ENCODE measurements around the gene FTL. TPM values are rescaled to one million over a fixed set of nuclear protein-coding genes. Genes with fewer than 3 reads are reported as not detected.

The FTL gene
- total RNA-seq, 6 experiments from 2014 or later: 2,438 to 4,450 (median 3,824) TPM

GRCh38 chr19:48988860-48989259, 23.8 kb downstream of the FTL start:
- no peak for DNase-seq
- H3K27me3 Mint-ChIP-seq (ENCODE audit: insufficient read depth): peaks cover 2% of the 10 kb centered on the region; the same call in 1 of the 2 replicates
- no peak overlapping the region for H3K27ac Mint-ChIP-seq
- no peak overlapping the region for H3K4me3 Mint-ChIP-seq
- TF ChIP-seq CTCF (IDR thresholded peaks at IDR 0.05): no peak
- no peaks in the 10 kb centered on the region for H3K9me3 Mint-ChIP-seq
- H3K36me3 Mint-ChIP-seq (ENCODE audit: low read depth): peaks cover 29% of the 10 kb centered on the region
- H3K4me1 Mint-ChIP-seq (ENCODE audit: low read depth): peaks cover 13% of the 10 kb centered on the region

- Mint-ChIP-seq H3K4me1 (ENCODE audit: low read depth) (peaks cover 23% of the 10 kb centered on the region), H3K4me3 (no peak overlapping the region), H3K36me3 (ENCODE audit: low read depth) (peaks cover 34% of the 10 kb centered on the region), H3K9me3 (no peaks in the 10 kb centered on the region), H3K27me3 (ENCODE audit: insufficient read depth) (peaks cover 2% of the 10 kb centered on the region; the same call in 1 of the 2 replicates), H3K27ac (peak overlapping the region; percentile 28; the same call in 1 of the 2 replicates)
- TF ChIP-seq CTCF (IDR thresholded peaks at IDR 0.05): no peak
- no peak for DNase-seq
Observed at GRCh38 chr19:48989701-48990291, 24.7 kb downstream of the FTL start.

- Mint-ChIP-seq H3K27ac (peak overlapping the region; percentile 28; the same call in 1 of the 2 replicates), H3K4me1 (ENCODE audit: low read depth) (peaks cover 29% of the 10 kb centered on the region), H3K27me3 (ENCODE audit: insufficient read depth) (peaks cover 2% of the 10 kb centered on the region; the same call in 1 of the 2 replicates), H3K9me3 (no peaks in the 10 kb centered on the region), H3K4me3 (no peak overlapping the region), H3K36me3 (ENCODE audit: low read depth) (peaks cover 34% of the 10 kb centered on the region)
- no peak for TF ChIP-seq CTCF (IDR thresholded peaks at IDR 0.05)
- DNase-seq: no peak
Observed at GRCh38 chr19:48990400-48990799, 25.3 kb downstream of the FTL start.

GRCh38 chr19:48991011-48991609, 26.0 kb downstream of the FTL start:
- Mint-ChIP-seq H3K4me3 (peak overlapping the region; percentile 99; the same call in 1 of the 2 replicates), H3K27me3 (ENCODE audit: insufficient read depth) (peaks cover 2% of the 10 kb centered on the region; the same call in 1 of the 2 replicates), H3K9me3 (no peaks in the 10 kb centered on the region), H3K36me3 (ENCODE audit: low read depth) (peaks cover 35% of the 10 kb centered on the region), H3K4me1 (ENCODE audit: low read depth) (peaks cover 30% of the 10 kb centered on the region), H3K27ac (peak overlapping the region; percentile 40)
- no peak for TF ChIP-seq CTCF (IDR thresholded peaks at IDR 0.05)
- no peak for DNase-seq

- H3K4me1 Mint-ChIP-seq (ENCODE audit: low read depth): peaks cover 30% of the 10 kb centered on the region
- H3K27ac Mint-ChIP-seq: peak overlapping the region; percentile 95
- peak overlapping the region; percentile 99 for H3K4me3 Mint-ChIP-seq
- peaks cover 35% of the 10 kb centered on the region for H3K36me3 Mint-ChIP-seq (ENCODE audit: low read depth)
- peaks cover 2% of the 10 kb centered on the region; the same call in 1 of the 2 replicates for H3K27me3 Mint-ChIP-seq (ENCODE audit: insufficient read depth)
- H3K9me3 Mint-ChIP-seq: no peaks in the 10 kb centered on the region
- no peak for TF ChIP-seq CTCF (IDR thresholded peaks at IDR 0.05)
- peak; percentile 80 for DNase-seq
Observed at GRCh38 chr19:48991873-48992580, 26.9 kb downstream of the FTL start.

All from HFFc6 (cell line).